Measurements from ENCODE around the gene KLHL8.

KLHL8 gene

DNA sequence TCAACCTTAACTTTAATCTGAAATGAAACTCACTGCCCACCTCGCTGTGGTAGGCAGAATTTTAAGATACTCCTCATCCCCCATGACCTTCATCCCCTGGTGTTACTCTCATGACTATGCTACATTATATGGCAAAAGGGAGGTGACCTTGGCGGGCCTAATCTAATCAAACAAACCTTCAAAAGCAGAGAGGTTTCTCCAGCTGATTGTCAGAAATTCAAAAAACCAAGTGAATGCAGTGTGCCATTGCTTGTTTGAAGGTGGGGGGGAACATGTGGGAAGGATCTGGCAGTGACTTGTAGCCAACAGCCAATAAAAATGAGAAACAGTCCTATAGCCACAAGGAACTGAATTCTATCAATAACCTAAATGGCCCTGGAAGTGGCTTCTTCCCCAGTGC is 48.5 kb downstream of the KLHL8 start:
- Histone ChIP-seq H3K27ac (ENCODE audit: poor library complexity, severe bottlenecking) (no peak overlapping the region), H3K4me3 (ENCODE audit: severe bottlenecking) (no peak overlapping the region), H3K9me3 (ENCODE audit: severe bottlenecking) (no peaks in the 10 kb centered on the region), H3K4me1 (ENCODE audit: insufficient read depth, poor library complexity, severe bottlenecking) (no peaks in the 10 kb centered on the region), H3K36me3 (ENCODE audit: low read depth) (peaks cover 13% of the 10 kb centered on the region), H3K27me3 (ENCODE audit: insufficient read depth, poor library complexity, severe bottlenecking) (no peaks in the 10 kb centered on the region)
- ATAC-seq (ENCODE audit: low read depth) (no peak), DNase-seq (ENCODE audit: low spot score) (no peak)
- no peak for TF ChIP-seq CTCF (IDR thresholded peaks at IDR 0.05; ENCODE audit: poor library complexity, severe bottlenecking)

GRCh38 chr4:87166296-87166854 is 54.0 kb downstream of the KLHL8 start:
- H3K4me1 ChIP-seq (ENCODE audit: insufficient read depth, poor library complexity, severe bottlenecking) = no peaks in the 10 kb centered on the region
- no peak for TF ChIP-seq CTCF (IDR thresholded peaks at IDR 0.05; ENCODE audit: poor library complexity, severe bottlenecking)
- no peaks in the 10 kb centered on the region for H3K27me3 ChIP-seq (ENCODE audit: insufficient read depth, poor library complexity, severe bottlenecking)
- DNase-seq (ENCODE audit: low spot score) (no peak), ATAC-seq (ENCODE audit: low read depth) (no peak)
- no peaks in the 10 kb centered on the region for H3K9me3 ChIP-seq (ENCODE audit: severe bottlenecking)
- H3K27ac ChIP-seq (ENCODE audit: poor library complexity, severe bottlenecking) = no peak overlapping the region
- no peak overlapping the region for H3K4me3 ChIP-seq (ENCODE audit: severe bottlenecking)
- H3K36me3 ChIP-seq (ENCODE audit: low read depth) = peaks cover 10% of the 10 kb centered on the region

GRCh38 chr4:87165892-87166291 is 54.5 kb downstream of the KLHL8 start:
- peaks cover 10% of the 10 kb centered on the region for H3K36me3 ChIP-seq (ENCODE audit: low read depth)
- no peaks in the 10 kb centered on the region for H3K4me1 ChIP-seq (ENCODE audit: insufficient read depth, poor library complexity, severe bottlenecking)
- ATAC-seq (ENCODE audit: low read depth) = no peak
- no peak for DNase-seq (ENCODE audit: low spot score)
- H3K27ac ChIP-seq (ENCODE audit: poor library complexity, severe bottlenecking) = no peak overlapping the region
- H3K9me3 ChIP-seq (ENCODE audit: severe bottlenecking) = no peaks in the 10 kb centered on the region
- H3K4me3 ChIP-seq (ENCODE audit: severe bottlenecking) = no peak overlapping the region
- H3K27me3 ChIP-seq (ENCODE audit: insufficient read depth, poor library complexity, severe bottlenecking) = no peaks in the 10 kb centered on the region
- no peak for TF ChIP-seq CTCF (IDR thresholded peaks at IDR 0.05; ENCODE audit: poor library complexity, severe bottlenecking)

DNA sequence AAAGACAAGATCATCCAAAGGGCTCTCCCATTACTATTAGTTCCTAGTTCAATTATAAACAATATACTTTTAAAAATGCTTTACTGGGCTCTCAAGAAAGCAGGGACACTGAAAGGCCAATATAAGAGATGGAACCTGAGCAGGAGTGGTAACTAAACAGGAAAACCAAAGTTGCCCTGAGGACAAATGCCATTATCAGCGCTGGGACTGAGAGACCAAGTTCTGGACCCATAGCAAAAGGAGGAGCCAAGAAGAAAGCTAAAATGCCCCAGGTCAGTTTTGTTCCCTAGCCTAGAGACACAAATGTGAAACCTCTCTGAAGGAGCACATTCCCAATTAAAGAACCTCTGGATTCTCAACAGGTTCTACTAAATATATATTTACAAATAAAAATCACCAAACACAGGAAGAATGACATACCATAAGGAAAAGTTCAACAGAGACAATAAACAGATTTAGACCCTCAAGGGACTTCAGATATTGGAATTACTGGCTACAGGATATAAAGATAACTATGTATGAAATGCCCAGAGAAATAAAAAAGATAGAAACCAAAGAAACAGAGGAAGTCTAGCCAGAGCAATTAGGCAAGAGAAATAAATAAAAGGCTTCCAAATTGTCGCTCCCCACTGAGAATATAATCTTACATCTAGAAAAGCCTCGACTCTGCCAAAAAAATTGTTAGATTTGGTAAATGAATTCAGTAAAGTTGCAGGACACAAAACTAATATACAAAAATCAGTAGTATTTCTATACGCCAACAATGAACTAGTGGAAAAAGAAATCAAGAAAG is 67.1 kb downstream of the KLHL8 start:
- H3K27me3 ChIP-seq (ENCODE audit: insufficient read depth, poor library complexity, severe bottlenecking) = no peaks in the 10 kb centered on the region
- TF ChIP-seq CTCF (IDR thresholded peaks at IDR 0.05; ENCODE audit: poor library complexity, severe bottlenecking) = no peak

More for the DNA sequence above, 67.1 kb downstream of the KLHL8 start:
- no peak overlapping the region for H3K27ac ChIP-seq (ENCODE audit: poor library complexity, severe bottlenecking)
- DNase-seq (ENCODE audit: low spot score) (no peak), ATAC-seq (ENCODE audit: low read depth) (no peak)
- no peaks in the 10 kb centered on the region for H3K36me3 ChIP-seq (ENCODE audit: low read depth)
- H3K4me3 ChIP-seq (ENCODE audit: severe bottlenecking) = no peak overlapping the region
- no peaks in the 10 kb centered on the region for H3K4me1 ChIP-seq (ENCODE audit: insufficient read depth, poor library complexity, severe bottlenecking)
- H3K9me3 ChIP-seq (ENCODE audit: severe bottlenecking) = no peaks in the 10 kb centered on the region
